H9 (cell line): ENCODE measurements around the gene PHACTR1. TPM values are rescaled to one million over a fixed set of nuclear protein-coding genes. Genes with fewer than 3 reads are reported as not detected.

Experiments
- DNase-seq: peaks from one replicate; pipeline ENCODE4 v3.0.0-alpha.2; 2017
- H2AFZ ChIP-seq: one replicate; pipeline ENCODE4 v1.6.1; 2013; ENCODE audit warnings: mild to moderate bottlenecking, low read length, control low read depth, moderate library complexity
- H2AK5ac ChIP-seq: 2 replicates; pipeline ENCODE4 v1.6.1; 2013; ENCODE audit warnings: low read length, control low read depth, mixed read lengths; ENCODE audit not compliant: insufficient read length
- H2BK120ac ChIP-seq: one replicate; pipeline ENCODE4 v1.6.1; 2013; ENCODE audit warnings: low read depth, mild to moderate bottlenecking, low read length, control low read depth, inconsistent platforms; ENCODE audit not compliant: poor library complexity, severe bottlenecking
- H2BK12ac ChIP-seq: 2 replicates; pipeline ENCODE4 v1.6.1; 2013; ENCODE audit warnings: low read length, control low read depth, mixed read lengths, low read depth; ENCODE audit not compliant: insufficient read length
- H2BK15ac ChIP-seq: 2 replicates; pipeline ENCODE4 v1.6.1; 2013; ENCODE audit warnings: low read depth, low read length, control low read depth
- H2BK20ac ChIP-seq: one replicate; pipeline ENCODE4 v1.6.1; 2013; ENCODE audit warnings: low read depth, mild to moderate bottlenecking, low read length, control low read depth, inconsistent platforms; ENCODE audit not compliant: poor library complexity, severe bottlenecking
- H2BK5ac ChIP-seq: 2 replicates; pipeline ENCODE4 v1.6.1; 2013; ENCODE audit warnings: low read length, control low read depth, mixed read lengths; ENCODE audit not compliant: insufficient read length
- H3K14ac ChIP-seq: 2 replicates; pipeline ENCODE4 v1.6.1; 2013; ENCODE audit warnings: low read length, control low read depth; ENCODE audit not compliant: insufficient read depth
- H3K18ac ChIP-seq: 2 replicates; pipeline ENCODE4 v1.6.1; 2013; ENCODE audit warnings: low read depth, mild to moderate bottlenecking, mixed read lengths, low read length, control low read depth; ENCODE audit not compliant: insufficient read length
- H3K23ac ChIP-seq: 2 replicates; pipeline ENCODE4 v1.6.1; 2013; ENCODE audit warnings: low read length, control low read depth, mixed read lengths, low read depth; ENCODE audit not compliant: insufficient read length
- H3K23me2 ChIP-seq: 2 replicates; pipeline ENCODE4 v1.6.1; 2013; ENCODE audit warnings: low read depth, mild to moderate bottlenecking, mixed read lengths, low read length, control low read depth; ENCODE audit not compliant: insufficient read length, poor library complexity, severe bottlenecking
- H3K27ac ChIP-seq: 2 replicates; pipeline ENCODE4 v1.5.1; 2013; ENCODE audit warnings: low read length, control low read depth, mixed read lengths, low read depth; ENCODE audit not compliant: insufficient read length
- H3K27me3 ChIP-seq: 2 replicates; pipeline ENCODE4 v1.6.1; 2013; ENCODE audit warnings: low read length, control low read depth, inconsistent platforms; ENCODE audit not compliant: insufficient read depth
- H3K4ac ChIP-seq: 2 replicates; pipeline ENCODE4 v1.6.1; 2013; ENCODE audit warnings: low read depth, mild to moderate bottlenecking, control low read depth, inconsistent platforms, low read length, moderate library complexity
- H3K4me1 ChIP-seq: 2 replicates; pipeline ENCODE4 v1.6.1; 2013; ENCODE audit warnings: low read length, control low read depth, inconsistent platforms; ENCODE audit not compliant: insufficient read depth
- H3K4me2 ChIP-seq: 2 replicates; pipeline ENCODE4 v1.6.1; 2013; ENCODE audit warnings: low read length, control low read depth, mixed read lengths; ENCODE audit not compliant: insufficient read length, insufficient read depth
- H3K56ac ChIP-seq: 2 replicates; pipeline ENCODE4 v1.6.1; 2013; ENCODE audit warnings: low read depth, mild to moderate bottlenecking, mixed read lengths, low read length, control low read depth; ENCODE audit not compliant: insufficient read length
- H3K79me1 ChIP-seq: 2 replicates; pipeline ENCODE4 v1.6.1; 2013; ENCODE audit warnings: low read depth, mild to moderate bottlenecking, moderate library complexity, low read length, control low read depth, inconsistent platforms; ENCODE audit not compliant: insufficient read depth, poor library complexity, severe bottlenecking
- H3K79me2 ChIP-seq: 2 replicates; pipeline ENCODE4 v1.6.1; 2013; ENCODE audit warnings: low read length, control low read depth, inconsistent platforms; ENCODE audit not compliant: insufficient read depth
- H3K9ac ChIP-seq: 2 replicates; pipeline ENCODE4 v1.6.1; 2013; ENCODE audit warnings: low read length, control low read depth, mixed read lengths; ENCODE audit not compliant: insufficient read length; ENCODE audit errors: extremely low read depth
- H3K9me3 ChIP-seq: one replicate; pipeline ENCODE4 v1.6.1; 2013; ENCODE audit warnings: low read depth, low read length, inconsistent platforms; ENCODE audit not compliant: control insufficient read depth
- H3T11ph ChIP-seq: one replicate; pipeline ENCODE4 v1.6.1; 2013; ENCODE audit warnings: mild to moderate bottlenecking, low read length, control low read depth, inconsistent platforms
- H4K20me1 ChIP-seq: one replicate; pipeline ENCODE4 v1.6.1; 2013; ENCODE audit not compliant: control insufficient read depth, insufficient read length, insufficient read depth
- H4K5ac ChIP-seq: 2 replicates; pipeline ENCODE4 v1.6.1; 2013; ENCODE audit warnings: low read depth, mild to moderate bottlenecking, mixed read lengths, low read length, control low read depth; ENCODE audit not compliant: insufficient read length
- H4K8ac ChIP-seq: replicated peaks from 2 replicates; pipeline ENCODE4 v1.6.1; 2013; ENCODE audit warnings: low read length, control low read depth, mixed read lengths, low read depth; ENCODE audit not compliant: insufficient read length
- H4K91ac ChIP-seq: 2 replicates; pipeline ENCODE4 v1.6.1; 2013; ENCODE audit warnings: low read depth, mild to moderate bottlenecking, moderate library complexity, mixed read lengths, low read length, control low read depth; ENCODE audit not compliant: insufficient read length
- H3K27ac Mint-ChIP-seq, 3 experiments: 2 replicates in 2 of 3; 3 replicates in 1 of 3; pipeline ENCODE4 v1.8.0; 2020 to 2021; ENCODE audit warnings: mixed read lengths in 3 of 3, mild to moderate bottlenecking in 1 of 3, moderate library complexity in 1 of 3
- H3K27me3 Mint-ChIP-seq: 2 replicates; pipeline ENCODE4 v1.8.0; 2021; ENCODE audit warnings: low read depth, mild to moderate bottlenecking, moderate library complexity, mixed read lengths
- H3K36me3 Mint-ChIP-seq, 3 experiments: 2 replicates in 2 of 3; 3 replicates in 1 of 3; pipeline ENCODE4 v1.8.0; 2020 to 2021; ENCODE audit warnings: low read depth in 3 of 3, mixed read lengths in 3 of 3; ENCODE audit not compliant: insufficient read depth in 1 of 3
- H3K4me1 Mint-ChIP-seq, 2 experiments: 2 replicates each; pipeline ENCODE4 v1.8.0; 2020; ENCODE audit warnings: mixed read lengths in 2 of 2
- H3K4me3 Mint-ChIP-seq, 2 experiments: 2 replicates in 1 of 2; 3 replicates in 1 of 2; pipeline ENCODE4 v1.8.0; 2020 to 2021; ENCODE audit warnings: mild to moderate bottlenecking in 2 of 2, mixed read lengths in 2 of 2, moderate library complexity in 1 of 2
- H3K9me3 Mint-ChIP-seq, 2 experiments: 2 replicates in 1 of 2; 3 replicates in 1 of 2; pipeline ENCODE4 v1.8.0; 2020; ENCODE audit warnings: mild to moderate bottlenecking in 2 of 2, mixed read lengths in 2 of 2, moderate library complexity in 1 of 2
- CTCF ChIP-seq: fragments of 200-600 bp; sonication (generic); conservative IDR thresholded peaks from 3 replicates; pipeline ENCODE4 v1.8.0; 2021; ENCODE audit warnings: antibody characterized with exemption, mild to moderate bottlenecking
- WGBS: extraction: QIAGEN DNeasy Blood & Tissue Kit; methylation state at CpG from one replicate; pipeline ENCODE4 v1.1.7; 2013; ENCODE audit warnings: missing lambda C conversion rate, low lambda C conversion rate, mixed read lengths; ENCODE audit not compliant: insufficient read length; ENCODE audit errors: extremely low coverage; 5-methylcytosine and 5-hydroxymethylcytosine counted together
- total RNA-seq: library from RNA; stranded (reverse); gene quantifications from 2 replicates; pipeline ENCODE4 v1.2.1, GENCODE V29; 2021

PHACTR1 gene
- total RNA-seq, 1 experiment from 2014 or later: 15.9 TPM

DNA sequence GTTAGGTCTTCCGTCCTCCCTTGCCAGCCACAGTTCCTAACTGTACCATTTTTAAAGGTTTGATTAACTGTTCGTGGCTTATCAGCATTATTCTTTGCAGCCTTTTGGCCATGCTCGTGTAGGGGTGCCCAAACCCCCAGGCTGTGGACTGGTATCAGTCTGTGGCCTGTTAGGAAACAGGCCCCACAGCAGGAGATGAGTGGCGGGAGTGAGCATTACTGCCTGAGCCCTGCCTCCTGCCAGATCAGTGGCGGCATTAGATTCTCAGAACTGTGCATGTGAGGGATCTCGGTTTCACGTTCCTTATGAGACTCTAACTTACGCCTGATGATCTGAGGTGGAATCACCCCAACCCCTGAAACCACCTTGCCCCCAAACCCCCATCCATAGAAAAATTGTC, 532.4 kb downstream of the PHACTR1 start:
- no peak overlapping the region for H3T11ph ChIP-seq
- H3K9me3 Mint-ChIP-seq: peaks cover 2% of the 10 kb centered on the region in 2 experiments; a peak in 3 of 5 replicates
- no CpG with 5 or more reads among the region's 8 CpGs for WGBS

More for the DNA sequence above, 532.4 kb downstream of the PHACTR1 start:
- no peak overlapping the region; the same call in 1 of the 2 replicates for H3K14ac ChIP-seq
- H3K27ac ChIP-seq: no peak overlapping the region
- H3K18ac ChIP-seq: no peak overlapping the region
- Mint-ChIP-seq H3K36me3 (peaks cover 1 to 2% (median 1%) of the 10 kb centered on the region in 3 experiments; a peak in 5 of 7 replicates), H3K27me3 (no peaks in the 10 kb centered on the region), H3K27ac (peak overlapping the region in 1 of 3 experiments; percentile 84; a peak in 1 of 7 replicates), H3K4me1 (peaks cover 28 to 34% of the 10 kb centered on the region in 2 experiments), H3K4me3 (no peak overlapping the region)
- no peak for TF ChIP-seq CTCF
- H2AK5ac ChIP-seq: no peak overlapping the region
- no peak overlapping the region for H3K56ac ChIP-seq
- no peak overlapping the region for H4K8ac ChIP-seq
- DNase-seq: no peak
- H3K9me3 ChIP-seq: no peaks in the 10 kb centered on the region
- no peak overlapping the region for H2BK12ac ChIP-seq
- no peaks in the 10 kb centered on the region for H3K79me1 ChIP-seq
- H3K79me2 ChIP-seq: no peaks in the 10 kb centered on the region
- no peak overlapping the region for H3K9ac ChIP-seq
- H3K4me2 ChIP-seq: no peak overlapping the region
- no peak overlapping the region for H2BK120ac ChIP-seq
- H2BK20ac ChIP-seq: no peak overlapping the region
- no peak overlapping the region for H2BK15ac ChIP-seq
- H2BK5ac ChIP-seq: no peak overlapping the region
- peaks cover 4% of the 10 kb centered on the region; the same call in 1 of the 2 replicates for H3K4me1 ChIP-seq
- H4K5ac ChIP-seq: no peak overlapping the region
- no peak overlapping the region for H3K23ac ChIP-seq
- no peak overlapping the region for H4K91ac ChIP-seq
- H3K4ac ChIP-seq: no peak overlapping the region
- no peak overlapping the region for H2AFZ ChIP-seq
- H3K27me3 ChIP-seq: no peaks in the 10 kb centered on the region
- no peaks in the 10 kb centered on the region for H3K23me2 ChIP-seq
- no peaks in the 10 kb centered on the region for H4K20me1 ChIP-seq
